ENCODE results near the gene RPL29. TPM values are rescaled to one million over a fixed set of nuclear protein-coding genes. Genes with fewer than 3 reads are reported as not detected.

Gene RPL29
- total RNA-seq, 2 donors from 2014 or later: 370 to 792 TPM

GRCh38 chr3:51954713-51955112 lies 41.0 kb downstream of the RPL29 start:
- no peak for TF ChIP-seq POLR2A (IDR thresholded peaks at IDR 0.05)
- TF ChIP-seq CTCF (IDR thresholded peaks at IDR 0.05): no peak
- no peak for DNase-seq

GRCh38 chr3:51954105-51954504 lies 41.6 kb downstream of the RPL29 start:
- peaks cover 20% of the 10 kb centered on the region for H3K4me1 ChIP-seq
- no peaks in the 10 kb centered on the region for H3K36me3 ChIP-seq (replicated peaks in 1 of 2; ENCODE audit: insufficient read depth in 1 of 2, low read depth in 2 of 2)
- 71 to 76% methylated on average over 6 of the region's 6 CpGs for WGBS, 2 donors
- no peaks in the 10 kb centered on the region for H3K9me3 ChIP-seq
- H3K4me3 ChIP-seq: no peak overlapping the region
- intact Hi-C loops (cut with DNase I): no loop called here
- no peak overlapping the region for H3K27ac ChIP-seq
- H3K27me3 ChIP-seq: no peaks in the 10 kb centered on the region
- no peak for TF ChIP-seq CTCF (IDR thresholded peaks at IDR 0.05)
- TF ChIP-seq POLR2A (IDR thresholded peaks at IDR 0.05): no peak
- DNase-seq (no peak), ATAC-seq (no peak)

More at GRCh38 chr3:51954713-51955112, 41.0 kb downstream of the RPL29 start:
- Histone ChIP-seq H3K4me3 (no peak overlapping the region), H3K36me3 (replicated peaks in 1 of 2; ENCODE audit: insufficient read depth in 1 of 2, low read depth in 2 of 2) (no peaks in the 10 kb centered on the region), H3K4me1 (peaks cover 20% of the 10 kb centered on the region), H3K9me3 (no peaks in the 10 kb centered on the region), H3K27me3 (no peaks in the 10 kb centered on the region), H3K27ac (no peak overlapping the region)
- 50 to 65% methylated on average over 1 of the region's 1 CpG for WGBS, 2 donors
- intact Hi-C loops (cut with DNase I): no loop called here
- no peak for ATAC-seq

GRCh38 chr3:51953445-51953844 lies 42.2 kb downstream of the RPL29 start:
- Histone ChIP-seq H3K4me1 (peaks cover 20% of the 10 kb centered on the region), H3K9me3 (no peaks in the 10 kb centered on the region), H3K4me3 (no peak overlapping the region), H3K27ac (no peak overlapping the region), H3K27me3 (no peaks in the 10 kb centered on the region), H3K36me3 (replicated peaks in 1 of 2; ENCODE audit: insufficient read depth in 1 of 2, low read depth in 2 of 2) (no peaks in the 10 kb centered on the region)
- intact Hi-C loops (cut with DNase I): no loop called here
- ATAC-seq (no peak), DNase-seq (no peak)
- 67 to 77% methylated on average over 3 of the region's 3 CpGs for WGBS, 2 donors
- TF ChIP-seq CTCF (IDR thresholded peaks at IDR 0.05) (no peak), POLR2A (IDR thresholded peaks at IDR 0.05) (no peak)

GRCh38 chr3:51950899-51951298 lies 44.8 kb downstream of the RPL29 start:
- TF ChIP-seq CTCF (IDR thresholded peaks at IDR 0.05) (no peak), POLR2A (IDR thresholded peaks at IDR 0.05) (no peak)
- DNase-seq (no peak), ATAC-seq (no peak)
- H3K4me1 ChIP-seq: peaks cover 9% of the 10 kb centered on the region
- intact Hi-C loops (cut with DNase I): no loop called here
- 85 to 95% methylated on average over 2 of the region's 2 CpGs for WGBS, 2 donors
- no peaks in the 10 kb centered on the region for H3K36me3 ChIP-seq (replicated peaks in 1 of 2; ENCODE audit: insufficient read depth in 1 of 2, low read depth in 2 of 2)
- H3K27me3 ChIP-seq: no peaks in the 10 kb centered on the region
- no peaks in the 10 kb centered on the region for H3K9me3 ChIP-seq
- H3K27ac ChIP-seq: no peak overlapping the region
- H3K4me3 ChIP-seq: no peak overlapping the region

- Histone ChIP-seq H3K4me3 (no peak overlapping the region), H3K27ac (no peak overlapping the region), H3K4me1 (no peaks in the 10 kb centered on the region), H3K36me3 (replicated peaks in 1 of 2; ENCODE audit: insufficient read depth in 1 of 2, low read depth in 2 of 2) (no peaks in the 10 kb centered on the region), H3K9me3 (no peaks in the 10 kb centered on the region), H3K27me3 (no peaks in the 10 kb centered on the region)
- intact Hi-C loops (cut with DNase I): loop anchor here (10.0 kb wide), 1 partner anchor 46 kb away; the partner anchor contains the start of gene RPL29
- ATAC-seq (no peak), DNase-seq (peak in 1 of 4 donors; percentile 7)
- no peak for TF ChIP-seq POLR2A (IDR thresholded peaks at IDR 0.05)
- no peak for TF ChIP-seq CTCF (IDR thresholded peaks at IDR 0.05)
- 82 to 83% methylated on average over 5 of the region's 5 CpGs for whole genome bisulfite sequencing, 2 donors
Observed at GRCh38 chr3:51949121-51949520, 46.6 kb downstream of the RPL29 start.

All from body of pancreas (tissue), 4 donors.